Muscle layer of colon (tissue), 2 donors: ENCODE measurements around the gene SLC6A1.

Experiments
- H3K27ac ChIP-seq: one replicate; pipeline ENCODE4 v1.7.0; 2013; ENCODE audit warnings: low read depth, mild to moderate bottlenecking, low read length, moderate library complexity
- H3K27me3 ChIP-seq, 2 donors: one replicate each; pipeline ENCODE4 v1.7.0; 2013; ENCODE audit warnings: low read length in 2 of 2, mild to moderate bottlenecking in 2 of 2; ENCODE audit not compliant: insufficient read depth in 2 of 2, control insufficient read depth in 1 of 2
- H3K36me3 ChIP-seq: one replicate; pipeline ENCODE4 v1.7.0; 2013; ENCODE audit warnings: mild to moderate bottlenecking, low read length; ENCODE audit not compliant: insufficient read depth
- H3K4me1 ChIP-seq: one replicate; pipeline ENCODE4 v1.7.0; 2013; ENCODE audit warnings: mild to moderate bottlenecking, low read length; ENCODE audit not compliant: insufficient read depth
- H3K4me3 ChIP-seq, 2 donors: one replicate each; pipeline ENCODE4 v1.7.0; 2013; ENCODE audit warnings: low read length in 2 of 2, low read depth in 1 of 2, mild to moderate bottlenecking in 1 of 2, moderate library complexity in 1 of 2
- H3K9ac ChIP-seq: one replicate; pipeline ENCODE4 v1.7.0; 2013; ENCODE audit warnings: low read length
- H3K9me3 ChIP-seq: one replicate; pipeline ENCODE4 v1.7.0; 2013; ENCODE audit warnings: mild to moderate bottlenecking, low read length
- donor health status: abdominal sarcoma.
- donor health status: Adenocarcinoma of cecum.

The SLC6A1 gene

GRCh38 chr3:10955711-10956453 is 36.7 kb upstream of the SLC6A1 start:
- Histone ChIP-seq H3K9me3 (no peaks in the 10 kb centered on the region), H3K4me3 (no peak overlapping the region), H3K36me3 (no peaks in the 10 kb centered on the region), H3K27ac (no peak overlapping the region), H3K4me1 (peaks cover 11% of the 10 kb centered on the region), H3K9ac (no peak overlapping the region), H3K27me3 (no peaks in the 10 kb centered on the region)

- no peak overlapping the region for H3K4me3 ChIP-seq
- H3K36me3 ChIP-seq = no peaks in the 10 kb centered on the region
- no peaks in the 10 kb centered on the region for H3K27me3 ChIP-seq
- H3K9me3 ChIP-seq = no peaks in the 10 kb centered on the region
- no peak overlapping the region for H3K9ac ChIP-seq
- no peak overlapping the region for H3K27ac ChIP-seq
- peaks cover 11% of the 10 kb centered on the region for H3K4me1 ChIP-seq
Observed at GRCh38 chr3:10956531-10956930, 36.0 kb upstream of the SLC6A1 start.

- Histone ChIP-seq H3K9me3 (no peaks in the 10 kb centered on the region), H3K4me3 (no peak overlapping the region), H3K36me3 (no peaks in the 10 kb centered on the region), H3K27me3 (no peaks in the 10 kb centered on the region), H3K27ac (no peak overlapping the region), H3K9ac (no peak overlapping the region), H3K4me1 (peaks cover 11% of the 10 kb centered on the region)
Observed at GRCh38 chr3:10956986-10957385, 35.6 kb upstream of the SLC6A1 start.

- Histone ChIP-seq H3K36me3 (no peaks in the 10 kb centered on the region), H3K4me3 (no peak overlapping the region), H3K4me1 (peaks cover 11% of the 10 kb centered on the region), H3K27me3 (no peaks in the 10 kb centered on the region), H3K27ac (no peak overlapping the region), H3K9me3 (no peaks in the 10 kb centered on the region), H3K9ac (no peak overlapping the region)
Observed at GRCh38 chr3:10957976-10958749, 34.4 kb upstream of the SLC6A1 start.

- Histone ChIP-seq H3K4me1 (peaks cover 11% of the 10 kb centered on the region), H3K27ac (no peak overlapping the region), H3K36me3 (no peaks in the 10 kb centered on the region), H3K4me3 (no peak overlapping the region), H3K9ac (no peak overlapping the region), H3K9me3 (no peaks in the 10 kb centered on the region), H3K27me3 (no peaks in the 10 kb centered on the region)
Observed at GRCh38 chr3:10960255-10960654, 32.3 kb upstream of the SLC6A1 start.

GRCh38 chr3:10961921-10962320 is 30.6 kb upstream of the SLC6A1 start:
- Histone ChIP-seq H3K4me1 (peaks cover 3% of the 10 kb centered on the region), H3K9ac (no peak overlapping the region), H3K27ac (no peak overlapping the region), H3K4me3 (no peak overlapping the region), H3K27me3 (no peaks in the 10 kb centered on the region), H3K36me3 (no peaks in the 10 kb centered on the region), H3K9me3 (no peaks in the 10 kb centered on the region)

- H3K27me3 ChIP-seq = no peaks in the 10 kb centered on the region
- H3K4me1 ChIP-seq = no peaks in the 10 kb centered on the region
- no peak overlapping the region for H3K9ac ChIP-seq
- H3K27ac ChIP-seq = no peak overlapping the region
- no peaks in the 10 kb centered on the region for H3K36me3 ChIP-seq
- no peak overlapping the region for H3K4me3 ChIP-seq
- no peaks in the 10 kb centered on the region for H3K9me3 ChIP-seq
Observed at GRCh38 chr3:10962481-10963036, 30.0 kb upstream of the SLC6A1 start.

- no peak overlapping the region for H3K27ac ChIP-seq
- H3K27me3 ChIP-seq = no peaks in the 10 kb centered on the region
- H3K9ac ChIP-seq = no peak overlapping the region
- no peaks in the 10 kb centered on the region for H3K36me3 ChIP-seq
- no peak overlapping the region for H3K4me3 ChIP-seq
- H3K4me1 ChIP-seq = no peaks in the 10 kb centered on the region
- no peaks in the 10 kb centered on the region for H3K9me3 ChIP-seq
Observed at GRCh38 chr3:10964537-10965167, 27.9 kb upstream of the SLC6A1 start.

GRCh38 chr3:10968401-10968800 is 24.1 kb upstream of the SLC6A1 start:
- no peaks in the 10 kb centered on the region for H3K9me3 ChIP-seq
- H3K27ac ChIP-seq = no peak overlapping the region
- no peak overlapping the region for H3K4me3 ChIP-seq
- H3K9ac ChIP-seq = no peak overlapping the region
- no peaks in the 10 kb centered on the region for H3K27me3 ChIP-seq
- no peaks in the 10 kb centered on the region for H3K36me3 ChIP-seq
- H3K4me1 ChIP-seq = no peaks in the 10 kb centered on the region

- H3K27ac ChIP-seq = no peak overlapping the region
- H3K4me1 ChIP-seq = no peaks in the 10 kb centered on the region
- no peak overlapping the region for H3K4me3 ChIP-seq
- no peaks in the 10 kb centered on the region for H3K9me3 ChIP-seq
- no peak overlapping the region for H3K9ac ChIP-seq
- H3K36me3 ChIP-seq = no peaks in the 10 kb centered on the region
- H3K27me3 ChIP-seq = no peaks in the 10 kb centered on the region
Observed at GRCh38 chr3:10970306-10970960, 22.1 kb upstream of the SLC6A1 start.
